ENCODE results near the gene ADAM15. TPM values are rescaled to one million over a fixed set of nuclear protein-coding genes. Genes with fewer than 3 reads are reported as not detected.

Gene ADAM15
- total RNA-seq, 1 experiment from 2014 or later: 187 TPM

GRCh38 chr1:155091071-155092051 lies 40.2 kb downstream of the ADAM15 start:
- Histone ChIP-seq H3F3A (ENCODE audit: insufficient read depth, low read depth) (peaks cover 8% of the 10 kb centered on the region; the same call in 1 of the 2 replicates), H3K27ac (no peak overlapping the region), H3K4me2 (peak overlapping the region; percentile 60), H3K36me3 (ENCODE audit: low read depth) (no peaks in the 10 kb centered on the region), H3K4me3 (no peak overlapping the region), H2AFZ (peak overlapping the region; percentile 58), H3K4me1 (replicated peaks; ENCODE audit: insufficient read depth) (0 out of 2 replicates have a peak, but pooled peaks cover 5% of the 10 kb centered on the region), H3K79me2 (ENCODE audit: low read depth) (no peaks in the 10 kb centered on the region), H4K20me1 (ENCODE audit: insufficient read depth) (no peaks in the 10 kb centered on the region), H3K27me3 (ENCODE audit: insufficient read depth, low read depth) (no peaks in the 10 kb centered on the region), H3K9me3 (ENCODE audit: insufficient read depth, low read depth) (no peaks in the 10 kb centered on the region), H3K9me2 (ENCODE audit: insufficient read depth) (no peaks in the 10 kb centered on the region)
- ChIA-PET POLR2A (ENCODE audit: unreplicated experiment) (interaction anchor here (0.6 to 0.7 kb wide), 2 partner anchors 43 to 82 kb away, joined by 3 to 15 read pairs; partner anchors contain the start of gene KRTCAP2), CTCF (interaction anchor here (0.6 to 2.0 kb wide), 12 partner anchors 37 to 606 kb away, joined by 3 to 20 read pairs (median 3); partner anchors contain the start of gene KRTCAP2)
- intact Hi-C loops (cut with micrococcal nuclease; ENCODE audit: unreplicated experiment): loop anchor here (1.0 kb wide), 1 partner anchor 76 kb away; no protein-coding TSS in a partner anchor
- TF ChIP-seq CTCF (conservative IDR thresholded peaks at IDR 0.05): peak; percentile 97
- no peak for TF ChIP-seq EZH2 (IDR thresholded peaks at IDR 0.05; ENCODE audit: low read depth)
- BruUV-seq (replicated peaks): no TSS peak
- DNase-seq: peak; percentile 51 to 79

- Histone ChIP-seq H3K79me2 (ENCODE audit: low read depth) (no peaks in the 10 kb centered on the region), H3K27me3 (ENCODE audit: insufficient read depth, low read depth) (no peaks in the 10 kb centered on the region), H3F3A (ENCODE audit: insufficient read depth, low read depth) (peaks cover 8% of the 10 kb centered on the region; the same call in 1 of the 2 replicates), H3K4me3 (no peak overlapping the region), H3K9me3 (ENCODE audit: insufficient read depth, low read depth) (no peaks in the 10 kb centered on the region), H3K27ac (no peak overlapping the region), H3K4me2 (no peak overlapping the region), H4K20me1 (ENCODE audit: insufficient read depth) (no peaks in the 10 kb centered on the region), H3K4me1 (replicated peaks; ENCODE audit: insufficient read depth) (0 out of 2 replicates have a peak, but pooled peaks cover 4% of the 10 kb centered on the region), H2AFZ (no peak overlapping the region), H3K9me2 (ENCODE audit: insufficient read depth) (no peaks in the 10 kb centered on the region), H3K36me3 (ENCODE audit: low read depth) (no peaks in the 10 kb centered on the region)
- POLR2A ChIA-PET (ENCODE audit: unreplicated experiment): no interaction called here
- no TSS peak for BruUV-seq (replicated peaks)
- intact Hi-C loops (cut with micrococcal nuclease; ENCODE audit: unreplicated experiment): no loop called here
- no peak for DNase-seq
- CTCF ChIA-PET: interaction anchor here (0.6 to 2.0 kb wide), 9 partner anchors 37 to 606 kb away, joined by 3 to 20 read pairs (median 4); partner anchors contain the start of gene KRTCAP2
- TF ChIP-seq CTCF (conservative IDR thresholded peaks at IDR 0.05) (no peak), EZH2 (IDR thresholded peaks at IDR 0.05; ENCODE audit: low read depth) (no peak)
Measured at GRCh38 chr1:155092131-155092530, 41.0 kb downstream of the ADAM15 start.

GRCh38 chr1:155092641-155093040 lies 41.5 kb downstream of the ADAM15 start:
- no TSS peak for BruUV-seq (replicated peaks)
- Histone ChIP-seq H3K27ac (no peak overlapping the region), H3K27me3 (ENCODE audit: insufficient read depth, low read depth) (no peaks in the 10 kb centered on the region), H3K36me3 (ENCODE audit: low read depth) (no peaks in the 10 kb centered on the region), H3F3A (ENCODE audit: insufficient read depth, low read depth) (peaks cover 8% of the 10 kb centered on the region; the same call in 1 of the 2 replicates), H3K9me2 (ENCODE audit: insufficient read depth) (no peaks in the 10 kb centered on the region), H3K4me2 (no peak overlapping the region), H3K9me3 (ENCODE audit: insufficient read depth, low read depth) (no peaks in the 10 kb centered on the region), H2AFZ (no peak overlapping the region), H3K4me3 (no peak overlapping the region), H3K79me2 (ENCODE audit: low read depth) (no peaks in the 10 kb centered on the region), H4K20me1 (ENCODE audit: insufficient read depth) (no peaks in the 10 kb centered on the region), H3K4me1 (replicated peaks; ENCODE audit: insufficient read depth) (0 out of 2 replicates have a peak, but pooled peaks cover 4% of the 10 kb centered on the region)
- POLR2A ChIA-PET (ENCODE audit: unreplicated experiment): no interaction called here
- TF ChIP-seq EZH2 (IDR thresholded peaks at IDR 0.05; ENCODE audit: low read depth) (no peak), CTCF (conservative IDR thresholded peaks at IDR 0.05) (no peak)
- no peak for DNase-seq
- CTCF ChIA-PET: interaction anchor here (0.6 to 2.0 kb wide), 2 partner anchors 73 to 75 kb away, joined by 4 to 20 read pairs; no protein-coding TSS in a partner anchor
- intact Hi-C loops (cut with micrococcal nuclease; ENCODE audit: unreplicated experiment): no loop called here

Measured in PC-9 (cell line).